ENCODE data around the gene ITGB2.
"Not testable (repeated sequence)": the region's sequence is repeated elsewhere in the genome, so short reads cannot be mapped to it uniquely, and the experiment has no call there.

ITGB2 gene

DNA sequence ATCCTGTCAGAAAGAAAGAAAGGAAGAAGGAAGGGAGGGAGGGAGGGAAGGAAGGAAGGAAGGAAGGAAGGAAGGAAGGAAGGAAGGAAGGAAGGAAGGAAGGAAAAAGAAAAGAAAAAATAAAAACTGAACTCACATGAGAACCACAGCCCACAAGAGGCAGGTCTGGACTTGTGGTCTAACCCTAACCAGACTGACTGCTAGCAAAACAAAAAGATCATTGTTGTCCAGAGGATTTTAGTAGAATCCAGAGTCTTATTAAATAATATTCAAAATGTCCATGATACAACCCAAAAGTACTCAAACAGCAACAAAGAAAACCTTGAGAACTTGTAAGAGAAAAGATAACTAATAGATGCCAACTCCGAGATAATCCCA, 4.7 kb upstream of the ITGB2 start:
- no peak for DNase-seq

DNA sequence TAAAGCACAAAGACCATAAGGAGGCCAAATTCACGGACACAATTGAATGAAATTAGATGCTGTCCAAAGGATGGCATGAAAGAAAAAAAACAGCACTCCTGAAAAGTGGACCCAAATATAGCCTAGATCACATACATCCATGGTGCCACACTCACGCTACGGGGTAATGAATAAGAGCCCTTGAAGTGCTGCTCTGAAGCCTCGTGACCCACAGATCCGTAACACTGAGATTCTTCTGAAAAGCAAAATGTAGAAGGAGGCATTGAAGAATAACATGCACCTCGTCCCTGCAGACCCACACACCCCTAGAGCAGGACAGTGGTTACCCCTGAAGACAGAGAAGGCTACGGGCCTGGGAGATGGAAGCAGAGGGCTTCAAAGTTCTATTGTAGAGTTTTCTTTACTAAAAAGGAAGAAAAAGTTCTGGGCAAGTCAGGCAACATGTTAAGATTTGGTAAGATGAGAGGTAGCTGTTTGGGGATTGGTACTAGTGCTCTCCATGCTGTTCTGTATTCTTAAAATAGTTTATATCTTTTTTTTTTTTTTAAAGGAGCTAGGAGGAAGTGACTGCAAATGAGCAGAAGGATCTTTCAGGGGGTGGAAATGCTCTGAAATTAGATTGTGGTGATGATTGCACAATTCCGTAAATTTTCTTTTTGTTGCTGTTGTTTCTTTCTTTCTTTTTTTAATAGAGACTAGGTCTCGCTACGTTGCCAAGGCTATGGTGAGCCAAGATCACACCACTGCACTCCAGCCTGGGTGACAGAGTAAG, 4.1 kb upstream of the ITGB2 start:
- DNase-seq = no peak

DNA sequence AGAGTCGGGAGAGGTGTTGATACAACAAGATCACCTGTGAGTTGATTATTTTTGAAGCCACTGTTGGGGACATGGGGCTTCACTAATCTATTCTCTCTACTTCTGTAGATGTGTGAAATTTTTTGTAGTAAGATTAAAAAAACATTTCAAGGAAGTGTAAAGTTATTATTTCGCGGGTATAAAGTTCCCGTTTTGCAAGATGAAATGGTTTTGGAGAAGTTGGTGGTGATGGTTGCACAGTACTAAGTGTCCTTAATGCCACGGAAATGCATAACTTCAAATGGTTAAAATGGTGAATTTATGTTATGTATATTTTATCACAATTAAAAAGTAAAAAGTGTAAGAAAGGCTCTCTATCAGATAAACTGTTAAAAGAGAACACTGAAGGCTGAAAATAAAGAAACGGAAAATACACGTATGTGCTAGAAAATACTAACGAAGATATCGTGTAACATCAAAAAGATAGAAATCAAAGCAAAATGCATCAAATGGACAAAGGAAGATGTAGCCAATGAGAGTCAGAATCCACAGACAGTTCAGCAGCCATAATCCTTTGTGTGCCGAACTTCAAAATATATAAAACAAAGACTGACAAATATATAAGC, 2.9 kb upstream of the ITGB2 start:
- no peak for DNase-seq

- DNase-seq = no peak
Observed at GRCh38 chr21:44921928-44922327, 1.2 kb upstream of the ITGB2 start.

GRCh38 chr21:44919913-44920693, 596 bp downstream of the ITGB2 start:
- DNase-seq = no peak

DNA sequence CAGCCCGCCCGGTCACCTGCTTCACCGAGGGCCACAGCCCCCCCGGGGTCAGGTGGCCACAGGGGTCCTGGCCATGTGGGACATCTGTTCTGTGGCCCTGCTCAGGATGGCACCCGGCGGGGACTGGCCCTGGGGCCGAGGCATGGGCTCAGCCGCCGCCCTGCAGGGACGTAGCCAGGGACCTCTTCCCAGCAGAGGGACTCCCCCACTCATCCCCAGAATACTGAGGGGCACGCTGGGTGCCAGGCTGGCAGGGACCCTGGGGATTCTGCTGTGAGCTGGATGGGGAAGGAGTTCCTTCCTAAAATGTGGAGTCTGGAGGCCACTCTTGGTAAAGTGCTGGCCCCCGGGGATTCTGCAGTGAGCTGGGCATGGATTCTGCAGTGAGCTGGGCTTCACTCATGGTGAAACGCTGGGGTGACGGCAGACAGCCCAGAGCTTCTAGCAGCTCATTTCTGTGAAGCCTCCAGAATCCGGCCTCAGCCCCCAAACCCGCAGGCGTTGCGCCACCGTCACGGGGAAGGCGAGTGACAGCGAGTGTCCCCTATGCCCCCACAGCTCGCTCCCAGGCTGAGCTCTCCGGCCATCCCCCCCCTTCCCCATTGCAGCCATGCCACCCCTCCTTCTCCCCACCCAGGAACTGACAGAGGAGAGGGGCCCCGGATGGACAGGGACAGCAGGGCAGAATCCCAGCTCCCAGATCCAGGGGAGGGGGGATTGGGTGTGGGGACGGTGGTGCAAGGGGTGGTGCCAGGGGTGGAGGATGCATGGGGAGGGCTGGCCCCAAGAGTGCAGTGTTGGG, 1.4 kb downstream of the ITGB2 start:
- DNase-seq = no peak

- DNase-seq = no peak
Observed at GRCh38 chr21:44918581-44919033, 2.1 kb downstream of the ITGB2 start.

DNA sequence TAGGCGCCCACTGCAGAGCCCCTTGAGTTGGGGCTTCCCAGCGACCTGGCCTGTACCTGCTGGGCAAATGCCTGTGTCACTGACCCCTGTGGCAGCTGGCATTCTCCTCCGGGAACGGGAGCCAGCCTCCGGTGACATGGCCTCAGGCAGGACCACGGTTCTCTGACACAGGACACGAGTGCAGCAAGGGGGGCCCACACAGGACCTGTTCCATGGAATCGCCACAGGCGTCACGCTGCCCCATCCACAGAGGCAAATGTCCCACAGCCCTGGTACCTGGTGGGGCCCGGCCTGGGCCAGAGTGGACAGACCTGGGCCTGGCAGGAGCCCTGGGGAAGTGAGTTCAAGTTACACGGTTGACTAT, 2.6 kb downstream of the ITGB2 start:
- no peak for DNase-seq

GRCh38 chr21:44917446-44918106, 3.1 kb downstream of the ITGB2 start:
- no peak for DNase-seq

GRCh38 chr21:44916965-44917364, 3.7 kb downstream of the ITGB2 start:
- no peak for DNase-seq

GRCh38 chr21:44914176-44914874, 6.4 kb downstream of the ITGB2 start:
- no peak for DNase-seq

GRCh38 chr21:44913425-44914175, 7.1 kb downstream of the ITGB2 start:
- no peak for DNase-seq

DNA sequence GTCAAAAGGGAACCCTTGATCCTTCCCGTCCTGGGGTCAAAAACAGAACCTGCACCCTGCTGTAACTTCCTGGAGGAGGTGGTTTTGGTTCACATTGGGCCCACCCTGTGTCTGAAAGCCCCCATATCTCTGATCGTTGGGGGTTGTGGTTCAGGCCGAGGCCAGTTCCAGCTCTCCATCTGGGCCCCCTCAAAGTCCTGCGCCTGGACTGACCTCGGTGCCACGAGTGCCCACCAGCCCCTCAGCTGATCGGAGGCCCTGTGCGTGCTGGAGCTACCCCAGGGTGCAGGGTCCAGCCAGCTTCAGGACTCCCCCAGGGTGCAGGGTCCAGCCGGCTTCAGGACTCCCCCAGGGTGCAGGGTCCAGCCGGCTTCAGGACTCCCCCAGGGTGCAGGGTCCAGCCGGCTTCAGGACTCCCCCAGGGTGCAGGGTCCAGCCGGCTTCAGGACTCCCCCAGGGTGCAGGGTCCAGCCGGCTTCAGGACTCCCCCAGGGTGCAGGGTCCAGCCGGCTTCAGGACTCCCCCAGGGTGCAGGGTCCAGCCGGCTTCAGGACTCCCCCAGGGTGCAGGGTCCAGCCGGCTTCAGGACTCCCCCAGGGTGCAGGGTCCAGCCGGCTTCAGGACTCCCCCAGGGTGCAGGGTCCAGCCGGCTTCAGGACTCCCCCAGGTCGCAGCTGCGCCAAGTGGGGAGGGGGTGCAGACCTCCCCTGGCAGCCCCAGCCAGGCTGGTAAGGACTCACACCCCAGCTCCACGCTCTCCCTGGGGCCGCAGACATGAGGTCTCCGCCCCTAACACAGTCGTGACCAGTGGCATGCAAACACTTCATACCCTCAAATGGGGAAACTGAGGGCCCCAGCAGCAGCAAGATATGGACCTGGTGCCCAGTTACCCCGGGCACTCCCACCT, 7.9 kb downstream of the ITGB2 start:
- DNase-seq = not testable (repeated sequence)

GRCh38 chr21:44912158-44912473, 8.6 kb downstream of the ITGB2 start:
- DNase-seq = no peak

DNA sequence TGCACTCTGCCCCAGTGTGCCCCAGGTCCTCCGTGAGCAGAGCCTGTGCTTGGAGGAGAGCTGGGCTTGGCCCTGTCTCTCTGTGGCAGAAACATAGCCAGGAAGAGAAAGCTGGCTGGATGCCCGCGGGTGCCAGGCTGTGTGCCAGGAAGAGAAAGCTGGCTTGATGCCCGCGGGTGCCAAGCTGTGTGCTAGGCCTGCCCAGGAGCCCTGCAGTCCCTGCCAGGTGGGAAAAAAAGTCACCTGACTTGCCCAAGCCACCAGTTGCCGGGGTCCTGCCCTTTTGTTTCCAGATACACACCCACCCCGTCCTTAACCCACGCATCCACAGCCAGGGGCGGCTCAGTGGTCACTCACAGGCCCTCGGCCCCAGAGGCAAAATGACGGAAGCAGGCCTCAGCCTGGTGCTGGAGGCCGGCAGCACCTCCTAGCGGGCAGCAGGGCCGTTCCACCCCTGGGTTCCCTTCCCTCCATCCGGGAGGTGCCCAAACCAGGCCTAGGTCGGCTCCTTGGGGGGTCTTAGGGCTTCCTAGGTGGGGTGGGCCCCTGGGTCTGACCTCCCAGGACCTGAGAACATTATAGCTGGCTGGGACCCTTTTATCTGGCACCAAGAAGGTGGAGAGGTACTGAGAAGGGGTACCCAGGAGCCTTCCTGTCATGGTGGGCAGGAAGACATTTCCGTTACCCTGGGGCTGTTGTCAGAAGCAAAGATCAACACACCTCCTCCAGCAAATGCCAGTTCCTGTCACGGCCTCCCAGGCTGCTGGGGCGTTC, 9.1 kb downstream of the ITGB2 start:
- DNase-seq = peak; percentile 72

- DNase-seq = no peak
Observed at GRCh38 chr21:44911068-44911383, 9.7 kb downstream of the ITGB2 start.

DNA sequence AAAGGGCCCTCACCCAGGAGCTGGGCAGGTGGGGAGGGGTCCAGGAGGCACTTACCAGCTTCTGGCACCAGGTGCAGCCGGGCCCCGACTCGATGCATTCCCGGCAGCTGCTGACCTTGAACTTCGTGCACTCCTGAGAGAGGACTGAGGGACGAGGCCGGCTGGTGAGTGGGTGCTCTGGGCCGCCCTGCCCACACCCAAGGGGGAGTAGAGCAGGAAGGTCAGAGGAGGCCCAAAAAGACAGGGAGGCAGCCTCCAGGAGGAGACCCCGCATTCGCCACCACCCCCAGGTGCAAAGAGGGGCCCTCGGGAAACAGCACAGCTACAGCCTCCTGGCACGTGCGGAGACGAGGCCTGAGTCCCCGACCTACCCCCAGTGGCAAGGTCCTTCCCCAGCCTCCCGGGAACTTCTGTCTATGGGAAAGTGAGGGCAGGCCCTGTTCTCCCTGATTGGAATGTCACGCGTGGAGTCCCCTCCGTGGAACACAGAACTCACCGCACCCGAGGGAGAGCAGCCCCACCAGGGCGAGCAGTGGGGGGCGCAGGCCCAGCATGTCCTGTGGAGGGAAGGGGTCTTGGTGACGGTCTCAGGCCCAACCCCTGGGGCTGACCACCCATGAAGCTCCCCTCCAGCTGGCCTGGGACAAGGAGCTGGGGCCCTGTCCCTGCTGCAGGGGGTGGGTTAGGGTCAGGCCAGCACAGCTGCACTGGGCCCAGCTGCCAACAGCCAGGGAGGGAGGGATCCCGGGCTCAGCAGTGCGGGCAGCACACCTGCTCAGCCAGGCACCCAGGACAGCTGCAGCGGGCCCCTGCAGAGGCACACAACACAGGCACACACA, 10.3 kb downstream of the ITGB2 start:
- peak; percentile 68 for DNase-seq

DNA sequence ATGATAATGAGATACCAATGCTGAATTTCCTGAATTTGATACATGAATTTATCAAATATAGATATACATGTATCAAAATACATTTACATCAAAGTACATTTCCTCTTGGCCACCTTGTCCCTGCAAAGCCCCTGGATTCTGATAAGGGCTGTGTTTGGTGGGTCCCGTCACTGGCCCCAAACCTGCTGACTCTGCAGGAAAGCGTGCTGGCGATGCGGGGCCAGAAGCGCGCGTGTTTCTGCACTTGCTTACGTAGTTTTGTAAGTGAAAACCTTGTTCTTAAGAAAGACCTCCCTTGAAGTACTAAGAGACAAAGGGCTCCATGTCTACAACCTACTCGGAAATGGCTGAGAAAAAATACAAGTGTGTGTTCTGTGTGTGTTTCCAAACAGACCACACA, 11.0 kb downstream of the ITGB2 start:
- DNase-seq = no peak

- DNase-seq = no peak
Observed at GRCh38 chr21:44908908-44909307, 11.8 kb downstream of the ITGB2 start.
